Caco-2 (cell line): ENCODE results near the gene DSG2. TPM values are rescaled to one million over a fixed set of nuclear protein-coding genes. Genes with fewer than 3 reads are reported as not detected.

Experiments used
- BruUV-seq: library from RNA; stranded (reverse); fragments of 400-500 nt; replicated peaks from 2 replicates; lab custom pipeline; 2021; lab: Mats Ljungman, UMichigan
- CTCF ChIA-PET: fragments of 300-600 bp; sonication (Branson Sonifier 250); formaldehyde crosslinking; loops from one replicate; lab custom pipeline; 2022; ENCODE audit warnings: antibody characterized with exemption; lab: Charles Lee
- POLR2A ChIA-PET: fragments of 300-600 bp; sonication (Branson Sonifier 250); formaldehyde crosslinking; loops from one replicate; lab custom pipeline; 2022; ENCODE audit warnings: antibody characterized with exemption; lab: Charles Lee
- DNase-seq, 2 experiments: peaks; one replicate each; pipeline versions ENCODE4 v3.0.0 to v3.0.0-alpha.2; 2020 to 2022
- H3K27me3 ChIP-seq: replicated peaks from 2 replicates; pipeline ENCODE4 v1.6.0; 2011; ENCODE audit warnings: low read length; ENCODE audit not compliant: control insufficient read depth, insufficient read depth
- H3K36me3 ChIP-seq: 2 replicates; pipeline ENCODE4 v1.5.1; 2011; ENCODE audit warnings: low read length; ENCODE audit not compliant: control insufficient read depth, insufficient read depth
- H3K4me1 ChIP-seq: fragments of 250-450 bp; sonication (Bioruptor Pico); 2 replicates; pipeline ENCODE4 v1.5.1; 2020; ENCODE audit warnings: mild to moderate bottlenecking
- H3K4me3 ChIP-seq: 2 replicates; pipeline ENCODE4 v1.5.1; 2011; ENCODE audit warnings: low read depth, mild to moderate bottlenecking, control low read depth, low read length
- H3K9me3 ChIP-seq: fragments of 250-450 bp; sonication (Bioruptor Pico); 2 replicates; pipeline ENCODE4 v1.5.1; 2020; ENCODE audit warnings: mild to moderate bottlenecking, moderate library complexity
- H3K27ac Mint-ChIP-seq: one replicate; pipeline ENCODE4 v1.8.0; 2022; ENCODE audit warnings: mixed read lengths; ENCODE audit not compliant: unreplicated experiment
- H3K27me3 Mint-ChIP-seq: one replicate; pipeline ENCODE4 v1.8.0; 2022; ENCODE audit warnings: mixed read lengths; ENCODE audit not compliant: insufficient read depth, unreplicated experiment
- H3K36me3 Mint-ChIP-seq: one replicate; pipeline ENCODE4 v1.8.0; 2022; ENCODE audit warnings: mild to moderate bottlenecking, mixed read lengths; ENCODE audit not compliant: insufficient read depth, unreplicated experiment
- H3K4me1 Mint-ChIP-seq: one replicate; pipeline ENCODE4 v1.8.0; 2022; ENCODE audit warnings: low read depth, mixed read lengths; ENCODE audit not compliant: unreplicated experiment
- H3K4me3 Mint-ChIP-seq: one replicate; pipeline ENCODE4 v1.8.0; 2022; ENCODE audit warnings: mild to moderate bottlenecking, moderate library complexity, mixed read lengths; ENCODE audit not compliant: unreplicated experiment
- H3K9me3 Mint-ChIP-seq: one replicate; pipeline ENCODE4 v1.8.0; 2022; ENCODE audit warnings: mixed read lengths; ENCODE audit not compliant: unreplicated experiment
- intact Hi-C: fragments of 100-400 bp; cut with micrococcal nuclease; formaldehyde crosslinking; loops from one replicate; pipeline ENCODE4 v1.10.0; 2022; ENCODE audit not compliant: unreplicated experiment
- total RNA-seq: library from RNA; stranded (reverse); gene quantifications from 2 replicates; pipeline ENCODE4 v1.2.3, GENCODE V29; 2022
- TF ChIP-seq, protein P1 (sequence below), 2 experiments: fragments of 200-600 bp in 1 of 2; IDR thresholded peaks; 1 replicate in 1 of 2; 2 replicates in 1 of 2; pipeline versions ENCODE4 v1.5.1 to v1.8.0; 2011 to 2022; ENCODE audit warnings: antibody characterized with exemption in 1 of 2, control low read depth in 1 of 2, inconsistent platforms in 1 of 2, low read depth in 1 of 2, low read length in 1 of 2, mild to moderate bottlenecking in 1 of 2, moderate library complexity in 1 of 2; ENCODE audit not compliant: insufficient read depth in 1 of 2, severe bottlenecking in 1 of 2, unreplicated experiment in 1 of 2

DSG2 gene
- total RNA-seq, 1 experiment from 2014 or later: 32.1 TPM

DNA sequence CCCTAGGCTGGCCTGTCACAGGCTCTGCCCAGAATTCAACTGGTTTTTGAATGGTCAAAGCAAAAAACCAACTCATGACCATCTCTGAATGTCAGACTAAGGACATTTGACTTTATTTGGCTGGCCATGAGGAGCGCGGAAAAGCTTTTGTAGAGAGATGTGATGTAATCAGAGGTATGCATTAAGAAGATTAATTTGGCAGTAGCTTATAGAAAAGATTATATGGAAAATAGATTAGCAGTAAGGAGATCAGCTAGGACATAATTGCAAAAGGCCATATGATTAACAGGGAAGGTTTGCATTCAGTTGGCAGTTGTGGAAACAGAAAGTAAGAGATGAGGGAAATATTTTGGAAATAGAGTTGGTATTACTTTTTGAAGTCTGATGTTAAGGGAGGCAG is 81.4 kb downstream of the DSG2 start:
- H3K4me1 Mint-ChIP-seq: peaks cover 22% of the 10 kb centered on the region
- no peaks in the 10 kb centered on the region for H3K27me3 Mint-ChIP-seq
- no peak overlapping the region for H3K27ac Mint-ChIP-seq
- Histone ChIP-seq H3K9me3 (no peaks in the 10 kb centered on the region), H3K36me3 (no peaks in the 10 kb centered on the region; the same call in 1 of the 2 replicates), H3K27me3 (no peaks in the 10 kb centered on the region), H3K4me3 (no peak overlapping the region), H3K4me1 (peaks cover 22% of the 10 kb centered on the region)
- no TSS peak for BruUV-seq
- intact Hi-C loops: no loop called here
- TF ChIP-seq, protein P1, sequence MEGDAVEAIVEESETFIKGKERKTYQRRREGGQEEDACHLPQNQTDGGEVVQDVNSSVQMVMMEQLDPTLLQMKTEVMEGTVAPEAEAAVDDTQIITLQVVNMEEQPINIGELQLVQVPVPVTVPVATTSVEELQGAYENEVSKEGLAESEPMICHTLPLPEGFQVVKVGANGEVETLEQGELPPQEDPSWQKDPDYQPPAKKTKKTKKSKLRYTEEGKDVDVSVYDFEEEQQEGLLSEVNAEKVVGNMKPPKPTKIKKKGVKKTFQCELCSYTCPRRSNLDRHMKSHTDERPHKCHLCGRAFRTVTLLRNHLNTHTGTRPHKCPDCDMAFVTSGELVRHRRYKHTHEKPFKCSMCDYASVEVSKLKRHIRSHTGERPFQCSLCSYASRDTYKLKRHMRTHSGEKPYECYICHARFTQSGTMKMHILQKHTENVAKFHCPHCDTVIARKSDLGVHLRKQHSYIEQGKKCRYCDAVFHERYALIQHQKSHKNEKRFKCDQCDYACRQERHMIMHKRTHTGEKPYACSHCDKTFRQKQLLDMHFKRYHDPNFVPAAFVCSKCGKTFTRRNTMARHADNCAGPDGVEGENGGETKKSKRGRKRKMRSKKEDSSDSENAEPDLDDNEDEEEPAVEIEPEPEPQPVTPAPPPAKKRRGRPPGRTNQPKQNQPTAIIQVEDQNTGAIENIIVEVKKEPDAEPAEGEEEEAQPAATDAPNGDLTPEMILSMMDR (IDR thresholded peaks at IDR 0.05; ENCODE audit: insufficient read depth in 1 of 2, low read depth in 1 of 2, low read length in 1 of 2, severe bottlenecking in 1 of 2, unreplicated experiment in 1 of 2): no peak
- no peak overlapping the region for H3K4me3 Mint-ChIP-seq
- ChIA-PET CTCF (no interaction called here), POLR2A (no interaction called here)
- peaks cover 7% of the 10 kb centered on the region for H3K9me3 Mint-ChIP-seq
- no peak for DNase-seq
- no peaks in the 10 kb centered on the region for H3K36me3 Mint-ChIP-seq

DNA sequence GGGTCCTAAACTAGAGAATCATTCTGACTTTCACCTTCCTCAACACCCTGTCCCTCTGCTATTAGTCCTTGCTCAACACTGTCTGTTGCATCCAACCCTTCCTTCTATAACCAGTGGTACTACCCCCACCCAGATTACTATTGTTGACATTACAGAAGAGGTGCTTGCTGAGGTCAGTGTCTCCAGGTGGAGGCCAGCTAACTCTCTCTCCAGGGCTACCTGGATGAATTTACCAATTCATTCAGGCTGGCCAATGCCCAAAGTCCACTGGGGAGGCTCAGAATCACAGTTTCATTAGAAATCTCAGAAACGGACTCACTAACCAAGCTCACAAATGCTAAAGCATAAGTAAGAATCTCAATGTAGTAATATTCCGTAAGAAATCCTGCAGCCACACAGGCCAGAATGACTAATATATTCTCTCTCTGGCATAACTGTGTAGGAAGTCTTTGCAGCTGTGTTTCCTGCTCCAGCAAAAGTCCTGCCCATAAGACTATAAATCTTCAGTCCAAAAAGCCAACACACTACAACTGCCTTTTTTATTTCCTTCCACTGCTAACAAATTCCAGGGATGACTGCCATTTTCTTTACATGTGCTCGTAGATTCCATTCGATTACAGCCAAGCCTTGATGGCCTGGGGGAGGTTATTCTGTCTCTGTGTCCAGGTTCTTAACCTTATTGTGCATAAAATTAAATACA is 83.7 kb downstream of the DSG2 start:
- ChIA-PET CTCF (no interaction called here), POLR2A (no interaction called here)
- no peaks in the 10 kb centered on the region for H3K27me3 ChIP-seq
- no TSS peak for BruUV-seq
- no peaks in the 10 kb centered on the region for H3K9me3 ChIP-seq
- DNase-seq: peak in 1 of 2 experiments; percentile 16
- Mint-ChIP-seq H3K36me3 (no peaks in the 10 kb centered on the region), H3K4me1 (peaks cover 18% of the 10 kb centered on the region), H3K27me3 (no peaks in the 10 kb centered on the region), H3K9me3 (peaks cover 16% of the 10 kb centered on the region), H3K27ac (no peak overlapping the region), H3K4me3 (no peak overlapping the region)
- TF ChIP-seq, protein P1 (IDR thresholded peaks at IDR 0.05; ENCODE audit: insufficient read depth in 1 of 2, low read depth in 1 of 2, low read length in 1 of 2, severe bottlenecking in 1 of 2, unreplicated experiment in 1 of 2): no peak
- H3K4me3 ChIP-seq: no peak overlapping the region
- no peaks in the 10 kb centered on the region; the same call in 1 of the 2 replicates for H3K36me3 ChIP-seq
- intact Hi-C loops: no loop called here
- H3K4me1 ChIP-seq: peaks cover 38% of the 10 kb centered on the region

DNA sequence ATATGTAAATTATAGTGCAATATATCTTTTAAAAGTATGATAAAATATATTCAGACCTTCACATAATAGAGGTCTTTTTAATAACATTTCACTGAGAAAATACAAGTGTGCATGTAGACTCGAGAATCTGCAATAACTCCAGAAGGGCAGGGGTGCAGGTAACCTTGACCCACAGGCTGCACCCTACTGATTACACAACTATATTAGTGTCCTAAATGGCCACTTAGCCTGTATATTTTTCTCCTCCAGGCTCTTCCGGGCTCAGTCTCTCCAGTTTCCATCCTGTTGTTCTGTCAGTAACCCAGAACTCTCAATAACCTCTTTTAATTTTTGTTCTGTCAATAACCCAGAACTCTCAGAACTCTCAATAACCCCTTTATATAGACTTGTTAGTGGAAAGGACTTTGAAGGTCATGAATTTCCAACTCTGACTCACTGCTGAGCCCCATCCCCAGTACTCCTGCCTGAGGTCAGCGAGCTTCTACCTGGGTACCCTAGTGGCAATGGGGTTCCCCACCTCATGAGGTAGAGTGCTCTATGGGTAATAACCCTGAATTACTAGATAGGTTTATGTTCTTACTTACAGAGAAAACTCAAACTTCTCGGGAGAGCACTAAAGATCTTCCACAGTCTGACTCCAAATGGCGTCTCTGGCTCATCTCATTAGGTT is 85.3 kb downstream of the DSG2 start:
- H3K4me3 Mint-ChIP-seq: no peak overlapping the region
- peak overlapping the region; percentile 60 for H3K27ac Mint-ChIP-seq
- intact Hi-C loops: no loop called here
- CTCF ChIA-PET: no interaction called here
- H3K9me3 Mint-ChIP-seq: peaks cover 16% of the 10 kb centered on the region
- peaks cover 6% of the 10 kb centered on the region for H3K36me3 Mint-ChIP-seq
- H3K4me3 ChIP-seq: no peak overlapping the region
- no peaks in the 10 kb centered on the region for H3K27me3 Mint-ChIP-seq
- no TSS peak for BruUV-seq
- H3K4me1 ChIP-seq: peaks cover 50% of the 10 kb centered on the region
- H3K27me3 ChIP-seq: no peaks in the 10 kb centered on the region
- peaks cover 20% of the 10 kb centered on the region for H3K4me1 Mint-ChIP-seq
- H3K36me3 ChIP-seq: no peaks in the 10 kb centered on the region; the same call in 1 of the 2 replicates
- no peaks in the 10 kb centered on the region for H3K9me3 ChIP-seq
- no peak for DNase-seq
- TF ChIP-seq, protein P1 (IDR thresholded peaks at IDR 0.05; ENCODE audit: insufficient read depth in 1 of 2, low read depth in 1 of 2, low read length in 1 of 2, severe bottlenecking in 1 of 2, unreplicated experiment in 1 of 2): no peak
- POLR2A ChIA-PET: no interaction called here
